ENCODE results near the gene CHD5.

GRCh38 chr1:6085666-6086065 lies 94.5 kb downstream of the CHD5 start:
- TF ChIP-seq CTCF (IDR thresholded peaks at IDR 0.05) = no peak
- TF ChIP-seq POLR2A (IDR thresholded peaks at IDR 0.05; ENCODE audit: low read length) = no peak
- TF ChIP-seq JUN (IDR thresholded peaks at IDR 0.05) = no peak
- no peak for TF ChIP-seq ZNF302 (CRISPR knock-in tag; IDR thresholded peaks at IDR 0.05)
- no peak for TF ChIP-seq USF2 (IDR thresholded peaks at IDR 0.05)
- no peak for TF ChIP-seq CHD2 (IDR thresholded peaks at IDR 0.05; ENCODE audit: low read length, partially characterized antibody)
- no peak for TF ChIP-seq HOXB13 (CRISPR knock-in tag; IDR thresholded peaks at IDR 0.05; ENCODE audit: low read depth)
